Measurements from ENCODE around the gene ROR2. TPM values are rescaled to one million over a fixed set of nuclear protein-coding genes. Genes with fewer than 3 reads are reported as not detected.

ROR2 gene
- total RNA-seq, 1 experiment from 2014 or later: not detected

DNA sequence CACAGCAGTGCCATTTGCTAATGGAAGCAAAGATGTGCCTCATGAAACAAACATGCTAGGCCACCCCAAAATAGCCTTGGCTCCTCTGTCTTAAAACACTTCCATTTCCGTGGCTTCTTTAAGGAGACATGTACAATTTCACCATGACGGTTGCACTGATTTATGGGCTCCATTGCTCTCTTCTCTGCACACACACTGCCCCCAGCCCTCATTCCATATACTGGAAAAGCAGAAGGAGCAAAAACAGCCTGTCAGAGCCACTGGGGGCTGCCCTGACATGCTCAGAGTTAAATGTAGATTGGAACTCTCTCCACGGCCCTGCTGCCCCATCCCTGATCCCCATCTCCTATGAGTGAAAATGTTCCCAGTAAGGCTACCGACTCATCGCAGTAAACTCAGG, 114.8 kb downstream of the ROR2 start:
- no TSS peak for BruUV-seq (replicated peaks)
- DNase-seq: no peak
- no peak overlapping the region for H3K4me3 Mint-ChIP-seq (ENCODE audit: low read depth, unreplicated experiment)
- H3K4me1 Mint-ChIP-seq (ENCODE audit: low read depth, unreplicated experiment): no peaks in the 10 kb centered on the region
- H3K9me3 Mint-ChIP-seq (ENCODE audit: low read depth, unreplicated experiment): no peaks in the 10 kb centered on the region
- H3K36me3 Mint-ChIP-seq (ENCODE audit: insufficient read depth, unreplicated experiment): no peaks in the 10 kb centered on the region
- TF ChIP-seq, protein P1, sequence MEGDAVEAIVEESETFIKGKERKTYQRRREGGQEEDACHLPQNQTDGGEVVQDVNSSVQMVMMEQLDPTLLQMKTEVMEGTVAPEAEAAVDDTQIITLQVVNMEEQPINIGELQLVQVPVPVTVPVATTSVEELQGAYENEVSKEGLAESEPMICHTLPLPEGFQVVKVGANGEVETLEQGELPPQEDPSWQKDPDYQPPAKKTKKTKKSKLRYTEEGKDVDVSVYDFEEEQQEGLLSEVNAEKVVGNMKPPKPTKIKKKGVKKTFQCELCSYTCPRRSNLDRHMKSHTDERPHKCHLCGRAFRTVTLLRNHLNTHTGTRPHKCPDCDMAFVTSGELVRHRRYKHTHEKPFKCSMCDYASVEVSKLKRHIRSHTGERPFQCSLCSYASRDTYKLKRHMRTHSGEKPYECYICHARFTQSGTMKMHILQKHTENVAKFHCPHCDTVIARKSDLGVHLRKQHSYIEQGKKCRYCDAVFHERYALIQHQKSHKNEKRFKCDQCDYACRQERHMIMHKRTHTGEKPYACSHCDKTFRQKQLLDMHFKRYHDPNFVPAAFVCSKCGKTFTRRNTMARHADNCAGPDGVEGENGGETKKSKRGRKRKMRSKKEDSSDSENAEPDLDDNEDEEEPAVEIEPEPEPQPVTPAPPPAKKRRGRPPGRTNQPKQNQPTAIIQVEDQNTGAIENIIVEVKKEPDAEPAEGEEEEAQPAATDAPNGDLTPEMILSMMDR (IDR thresholded peaks at IDR 0.05; ENCODE audit: unreplicated experiment): no peak
- intact Hi-C loops (cut with micrococcal nuclease; ENCODE audit: unreplicated experiment): no loop called here
- CTCF ChIA-PET: no interaction called here
- H3K27me3 Mint-ChIP-seq (ENCODE audit: unreplicated experiment): peaks cover 59% of the 10 kb centered on the region
- no peak overlapping the region for H3K27ac Mint-ChIP-seq (ENCODE audit: unreplicated experiment)

DNA sequence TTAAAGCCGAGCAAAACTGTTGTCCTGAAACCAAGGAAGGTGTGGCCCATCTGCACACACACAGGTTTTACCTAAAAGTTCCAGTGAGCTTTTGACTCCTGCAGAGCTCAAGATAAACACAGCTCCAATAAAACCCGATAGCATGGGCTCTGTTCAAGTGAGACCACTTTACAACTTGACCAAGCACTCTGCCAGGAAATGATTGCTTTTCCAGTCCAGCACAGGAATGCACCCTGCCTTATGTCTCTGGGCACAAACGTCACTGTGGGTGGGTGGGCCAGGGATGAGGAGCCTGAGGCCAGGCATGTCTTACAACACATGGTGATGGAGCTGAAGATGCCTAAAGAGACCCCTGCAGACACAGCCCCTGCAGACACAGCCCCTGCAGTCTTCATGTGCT, 115.3 kb downstream of the ROR2 start:
- no peak overlapping the region for H3K27ac Mint-ChIP-seq (ENCODE audit: unreplicated experiment)
- DNase-seq: no peak
- peaks cover 59% of the 10 kb centered on the region for H3K27me3 Mint-ChIP-seq (ENCODE audit: unreplicated experiment)
- no TSS peak for BruUV-seq (replicated peaks)
- intact Hi-C loops (cut with micrococcal nuclease; ENCODE audit: unreplicated experiment): no loop called here
- no peaks in the 10 kb centered on the region for H3K9me3 Mint-ChIP-seq (ENCODE audit: low read depth, unreplicated experiment)
- CTCF ChIA-PET: no interaction called here
- no peaks in the 10 kb centered on the region for H3K36me3 Mint-ChIP-seq (ENCODE audit: insufficient read depth, unreplicated experiment)
- H3K4me1 Mint-ChIP-seq (ENCODE audit: low read depth, unreplicated experiment): no peaks in the 10 kb centered on the region
- TF ChIP-seq, protein P1 (IDR thresholded peaks at IDR 0.05; ENCODE audit: unreplicated experiment): no peak
- H3K4me3 Mint-ChIP-seq (ENCODE audit: low read depth, unreplicated experiment): no peak overlapping the region

DNA sequence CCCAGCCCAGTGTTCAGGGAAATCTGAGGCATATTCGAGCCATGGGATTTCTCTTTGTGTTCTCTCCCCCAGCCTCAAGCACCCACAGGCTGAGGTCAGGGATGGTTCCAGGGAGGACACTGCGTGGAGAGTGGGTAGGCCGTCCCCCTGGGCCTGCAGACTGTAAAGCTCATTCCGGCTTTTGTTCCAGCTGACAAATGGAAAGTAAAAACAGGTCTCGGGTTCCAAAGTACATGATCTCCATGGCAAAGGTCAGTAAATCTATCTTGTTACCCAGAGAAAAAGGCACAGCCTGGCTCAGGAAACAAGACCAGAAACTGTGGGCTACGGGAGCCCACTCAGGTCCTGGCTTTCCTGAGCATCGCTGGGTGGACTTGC, 116.2 kb downstream of the ROR2 start:
- no TSS peak for BruUV-seq (replicated peaks)
- CTCF ChIA-PET: no interaction called here

DNA sequence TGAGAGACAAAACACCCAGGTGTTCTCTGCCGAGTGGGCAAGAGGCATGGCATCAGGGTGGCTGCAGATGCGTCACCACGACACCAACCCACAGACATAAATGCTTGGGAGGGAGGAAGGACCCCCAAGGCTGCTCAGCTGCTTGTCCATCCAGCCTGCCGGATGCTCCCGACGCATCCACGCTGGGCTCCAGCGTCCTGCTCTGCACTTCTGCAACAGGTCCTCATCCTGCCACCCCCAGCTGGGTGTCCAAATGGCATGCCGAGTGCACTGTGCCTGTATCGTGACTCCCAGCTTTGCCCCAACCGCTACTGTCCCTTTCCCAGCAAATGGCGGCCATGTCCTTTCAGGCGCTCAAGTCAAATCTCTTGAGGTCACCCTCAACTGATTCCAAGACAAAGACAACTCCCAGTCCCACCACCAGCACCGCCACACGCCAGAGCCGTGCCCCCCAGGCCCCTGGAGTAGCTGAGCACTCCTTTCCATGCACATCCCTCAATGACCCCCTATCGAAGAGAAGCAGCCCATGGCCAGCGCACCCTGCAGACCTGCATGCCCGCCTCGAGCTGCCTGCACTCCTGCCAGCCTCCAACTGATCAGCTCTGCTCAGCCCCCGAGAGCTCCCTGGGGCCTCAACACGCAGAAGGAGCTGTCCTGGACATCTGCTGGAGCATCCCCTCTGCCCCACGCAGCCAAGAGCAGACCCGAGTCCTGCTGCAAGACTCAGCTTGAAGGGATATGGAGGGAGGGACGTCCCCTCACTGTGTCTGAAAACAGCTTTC, 116.7 kb downstream of the ROR2 start:
- intact Hi-C loops (cut with micrococcal nuclease; ENCODE audit: unreplicated experiment): no loop called here
- Mint-ChIP-seq H3K27ac (ENCODE audit: unreplicated experiment) (no peak overlapping the region), H3K27me3 (ENCODE audit: unreplicated experiment) (peaks cover 46% of the 10 kb centered on the region), H3K9me3 (ENCODE audit: low read depth, unreplicated experiment) (no peaks in the 10 kb centered on the region), H3K36me3 (ENCODE audit: insufficient read depth, unreplicated experiment) (no peaks in the 10 kb centered on the region), H3K4me1 (ENCODE audit: low read depth, unreplicated experiment) (no peaks in the 10 kb centered on the region), H3K4me3 (ENCODE audit: low read depth, unreplicated experiment) (no peak overlapping the region)
- no peak for DNase-seq
- CTCF ChIA-PET: no interaction called here
- TF ChIP-seq, protein P1 (IDR thresholded peaks at IDR 0.05; ENCODE audit: unreplicated experiment): no peak
- BruUV-seq (replicated peaks): no TSS peak

More for the DNA sequence above, 116.2 kb downstream of the ROR2 start:
- Mint-ChIP-seq H3K27me3 (ENCODE audit: unreplicated experiment) (peaks cover 51% of the 10 kb centered on the region), H3K4me1 (ENCODE audit: low read depth, unreplicated experiment) (no peaks in the 10 kb centered on the region), H3K36me3 (ENCODE audit: insufficient read depth, unreplicated experiment) (no peaks in the 10 kb centered on the region), H3K9me3 (ENCODE audit: low read depth, unreplicated experiment) (no peaks in the 10 kb centered on the region), H3K4me3 (ENCODE audit: low read depth, unreplicated experiment) (no peak overlapping the region), H3K27ac (ENCODE audit: unreplicated experiment) (no peak overlapping the region)
- TF ChIP-seq, protein P1 (IDR thresholded peaks at IDR 0.05; ENCODE audit: unreplicated experiment): no peak
- intact Hi-C loops (cut with micrococcal nuclease; ENCODE audit: unreplicated experiment): no loop called here
- no peak for DNase-seq
